Gastrocnemius medialis (tissue), 4 donors: Measurements from ENCODE around the gene MMD2. TPM values are rescaled to one million over a fixed set of nuclear protein-coding genes. Genes with fewer than 3 reads are reported as not detected.
A peak's percentile ranks its signal among the peaks of the same experiment; 100 is the strongest.

ENCODE experiments used
- ATAC-seq, 2 donors: fragments of 150-250 bp; one replicate each; pipeline ENCODE4 v1.9.1; 2016
- DNase-seq, 2 donors: peaks; one replicate each; pipeline ENCODE4 v3.0.0-alpha.2; 2019
- H3K27ac ChIP-seq, 4 donors: fragments of 200-600 bp; sonication (generic); 1 replicate in 1 of 4; 2 replicates in 3 of 4; pipeline ENCODE4 v1.5.1; 2016 to 2018; ENCODE audit warnings: mild to moderate bottlenecking in 2 of 4, moderate library complexity in 1 of 4
- H3K27me3 ChIP-seq, 3 donors: fragments of 200-600 bp; sonication (generic) in 2 of 3; 1 replicate in 1 of 3; 2 replicates in 2 of 3; pipeline versions ENCODE4 v1.5.1 to v1.6.0; 2016 to 2019; ENCODE audit warnings: mild to moderate bottlenecking in 1 of 3, moderate library complexity in 1 of 3
- H3K36me3 ChIP-seq, 2 donors: fragments of 200-600 bp; sonication (generic) in 1 of 2; one replicate each; pipeline ENCODE4 v1.5.1; 2017 to 2018
- H3K4me1 ChIP-seq, 2 donors: fragments of 200-600 bp; sonication (generic) in 1 of 2; one replicate each; pipeline ENCODE4 v1.5.1; 2016 to 2017; ENCODE audit warnings: mild to moderate bottlenecking in 2 of 2
- H3K4me3 ChIP-seq, 4 donors: fragments of 200-600 bp; sonication (generic) in 3 of 4; 1 replicate in 1 of 4; 2 replicates in 3 of 4; pipeline ENCODE4 v1.5.1; 2016 to 2019; ENCODE audit warnings: mild to moderate bottlenecking in 2 of 4
- H3K9me3 ChIP-seq, 3 donors: fragments of 200-600 bp; sonication (generic) in 2 of 3; 1 replicate in 1 of 3; 2 replicates in 2 of 3; pipeline ENCODE4 v1.5.1; 2016 to 2019
- CTCF ChIP-seq, 5 experiments: fragments of 450-650 bp in 3 of 5; fragments of 200-600 bp in 2 of 5; sonication (generic) in 2 of 5; IDR thresholded peaks in 4 of 5; conservative IDR thresholded peaks in 1 of 5; 1 replicate in 4 of 5; 2 replicates in 1 of 5; pipeline ENCODE4 v1.5.1; 2016 to 2019; ENCODE audit warnings: antibody characterized with exemption in 5 of 5, mild to moderate bottlenecking in 3 of 5, moderate library complexity in 3 of 5
- POLR2A ChIP-seq, 2 donors: fragments of 450-650 bp; IDR thresholded peaks; one replicate each; pipeline ENCODE4 v1.6.1; 2017; ENCODE audit warnings: antibody characterized with exemption in 2 of 2, mild to moderate bottlenecking in 2 of 2, moderate library complexity in 2 of 2
- in situ Hi-C, 4 donors: fragments of 200-750 bp; cut with MboI; loops; one replicate each; pipeline versions ENCODE4 v1.15.0 to v1.8.0; 2017; ENCODE audit warnings: low sequenced_read_pairs in 4 of 4
- intact Hi-C: fragments of 100-400 bp; cut with DNase I; formaldehyde crosslinking; loops from one replicate; pipeline ENCODE4 v1.15.1; 2023; ENCODE audit warnings: low total_unique reads
- total RNA-seq, 4 donors: library from RNA; depleted of rRNA; stranded (reverse); fragments of >200 nt; gene quantifications; one replicate each; pipeline versions ENCODE4 v1.1.0 to v1.2.3, GENCODE V29; 2016

Gene MMD2
- not detected for total RNA-seq

- peaks cover 24 to 49% (median 42%) of the 10 kb centered on the region in 3 donors for H3K27me3 ChIP-seq
- in situ Hi-C loops (no loop called here), intact Hi-C loops (no loop called here)
- no peak for TF ChIP-seq POLR2A (IDR thresholded peaks at IDR 0.05)
- TF ChIP-seq CTCF (IDR thresholded peaks at IDR 0.05 in 4 of 5, conservative IDR thresholded peaks at IDR 0.05 in 1 of 5), result no peak
- no peaks in the 10 kb centered on the region for H3K36me3 ChIP-seq
- ATAC-seq (no peak), DNase-seq (no peak)
- H3K4me1 ChIP-seq, result no peaks in the 10 kb centered on the region
- H3K9me3 ChIP-seq, result no peaks in the 10 kb centered on the region
- peak within 1 kb of the TSS; percentile 33 to 51 (median 39) for H3K4me3 ChIP-seq
- no peak within 1 kb of the TSS for H3K27ac ChIP-seq
Measured at GRCh38 chr7:4958477-4959301, at the start of gene MMD2. Gene MMD2, minus strand, starts transcription at chr7:4959187. Its CDS starts 170 bp downstream, at chr7:4959017.

GRCh38 chr7:5005066-5005465, 46.1 kb upstream of the MMD2 start:
- DNase-seq, result no peak
- ATAC-seq, result no peak
- no peak overlapping the region for H3K27ac ChIP-seq
- H3K9me3 ChIP-seq, result no peaks in the 10 kb centered on the region
- H3K27me3 ChIP-seq, result no peaks in the 10 kb centered on the region
- no peak for TF ChIP-seq CTCF (IDR thresholded peaks at IDR 0.05 in 4 of 5, conservative IDR thresholded peaks at IDR 0.05 in 1 of 5)
- no peak for TF ChIP-seq POLR2A (IDR thresholded peaks at IDR 0.05)
- in situ Hi-C loops (no loop called here), intact Hi-C loops (no loop called here)
- no peaks in the 10 kb centered on the region for H3K36me3 ChIP-seq
- no peak overlapping the region for H3K4me3 ChIP-seq
- H3K4me1 ChIP-seq, result no peaks in the 10 kb centered on the region

GRCh38 chr7:5001911-5002310, 42.9 kb upstream of the MMD2 start:
- Histone ChIP-seq H3K4me3 (no peak overlapping the region), H3K9me3 (no peaks in the 10 kb centered on the region), H3K27ac (no peak overlapping the region), H3K27me3 (no peaks in the 10 kb centered on the region), H3K36me3 (peaks cover 0 to 4% of the 10 kb centered on the region in 2 donors), H3K4me1 (no peaks in the 10 kb centered on the region)
- in situ Hi-C loops, result no loop called here
- TF ChIP-seq POLR2A (IDR thresholded peaks at IDR 0.05) (no peak), CTCF (IDR thresholded peaks at IDR 0.05 in 4 of 5, conservative IDR thresholded peaks at IDR 0.05 in 1 of 5) (no peak)
- DNase-seq (no peak), ATAC-seq (no peak)
- intact Hi-C loops, result no loop called here

- Histone ChIP-seq H3K4me3 (no peak overlapping the region), H3K9me3 (no peaks in the 10 kb centered on the region), H3K36me3 (peaks cover 0 to 11% of the 10 kb centered on the region in 2 donors), H3K4me1 (no peaks in the 10 kb centered on the region), H3K27me3 (no peaks in the 10 kb centered on the region), H3K27ac (no peak overlapping the region)
- no peak for TF ChIP-seq CTCF (IDR thresholded peaks at IDR 0.05 in 4 of 5, conservative IDR thresholded peaks at IDR 0.05 in 1 of 5)
- no peak for TF ChIP-seq POLR2A (IDR thresholded peaks at IDR 0.05)
- DNase-seq (no peak), ATAC-seq (no peak)
- in situ Hi-C loops, result no loop called here
- intact Hi-C loops, result no loop called here
Measured at GRCh38 chr7:5001003-5001402, 42.0 kb upstream of the MMD2 start.
